SK-N-SH (cell line): ENCODE measurements around the gene HBEGF.

Source experiments
- NFIC ChIP-seq: IDR thresholded peaks from 2 replicates; pipeline ENCODE4 v1.4.0; 2012; ENCODE audit warnings: borderline replicate concordance
- TF ChIP-seq, protein P1 (sequence below): IDR thresholded peaks from 2 replicates; pipeline ENCODE4 v1.4.0; 2012; ENCODE audit warnings: low read depth, borderline replicate concordance
- TF ChIP-seq, protein P2 (sequence below): fragments of 200-600 bp; sonication (generic); IDR thresholded peaks from 2 replicates; pipeline ENCODE4 v1.6.1; 2017; ENCODE audit warnings: antibody characterized with exemption, mild to moderate bottlenecking, moderate library complexity

DNA sequence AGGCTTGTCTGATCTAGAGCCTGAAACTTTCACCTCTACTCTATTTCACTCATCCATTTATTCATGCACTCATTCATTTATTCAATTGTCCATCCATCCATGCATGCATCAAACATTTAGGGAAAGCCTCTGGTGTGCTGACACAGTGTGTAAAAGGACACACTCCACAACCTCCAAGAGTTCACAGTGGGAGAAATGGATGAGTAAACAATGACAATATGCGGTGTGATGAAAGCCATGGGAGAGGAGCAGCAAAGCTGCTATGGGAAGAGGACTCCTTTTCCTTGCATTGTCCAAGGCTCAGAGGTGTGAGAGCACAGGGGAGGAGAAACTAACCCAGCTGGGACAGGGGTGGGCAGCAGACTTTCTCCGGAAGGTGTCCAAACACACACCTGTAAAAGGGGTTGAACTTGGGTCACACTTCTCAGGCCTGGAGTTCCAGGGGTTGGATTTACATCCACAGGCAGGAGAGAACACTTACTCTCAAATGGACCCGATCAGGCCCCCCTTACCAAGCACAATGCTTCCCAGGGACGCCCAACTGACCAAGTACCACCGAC, 22.3 kb downstream of the HBEGF start:
- TF ChIP-seq, protein P1, sequence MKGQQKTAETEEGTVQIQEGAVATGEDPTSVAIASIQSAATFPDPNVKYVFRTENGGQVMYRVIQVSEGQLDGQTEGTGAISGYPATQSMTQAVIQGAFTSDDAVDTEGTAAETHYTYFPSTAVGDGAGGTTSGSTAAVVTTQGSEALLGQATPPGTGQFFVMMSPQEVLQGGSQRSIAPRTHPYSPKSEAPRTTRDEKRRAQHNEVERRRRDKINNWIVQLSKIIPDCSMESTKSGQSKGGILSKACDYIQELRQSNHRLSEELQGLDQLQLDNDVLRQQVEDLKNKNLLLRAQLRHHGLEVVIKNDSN: no peak
- no peak for TF ChIP-seq NFIC
- TF ChIP-seq, protein P2, sequence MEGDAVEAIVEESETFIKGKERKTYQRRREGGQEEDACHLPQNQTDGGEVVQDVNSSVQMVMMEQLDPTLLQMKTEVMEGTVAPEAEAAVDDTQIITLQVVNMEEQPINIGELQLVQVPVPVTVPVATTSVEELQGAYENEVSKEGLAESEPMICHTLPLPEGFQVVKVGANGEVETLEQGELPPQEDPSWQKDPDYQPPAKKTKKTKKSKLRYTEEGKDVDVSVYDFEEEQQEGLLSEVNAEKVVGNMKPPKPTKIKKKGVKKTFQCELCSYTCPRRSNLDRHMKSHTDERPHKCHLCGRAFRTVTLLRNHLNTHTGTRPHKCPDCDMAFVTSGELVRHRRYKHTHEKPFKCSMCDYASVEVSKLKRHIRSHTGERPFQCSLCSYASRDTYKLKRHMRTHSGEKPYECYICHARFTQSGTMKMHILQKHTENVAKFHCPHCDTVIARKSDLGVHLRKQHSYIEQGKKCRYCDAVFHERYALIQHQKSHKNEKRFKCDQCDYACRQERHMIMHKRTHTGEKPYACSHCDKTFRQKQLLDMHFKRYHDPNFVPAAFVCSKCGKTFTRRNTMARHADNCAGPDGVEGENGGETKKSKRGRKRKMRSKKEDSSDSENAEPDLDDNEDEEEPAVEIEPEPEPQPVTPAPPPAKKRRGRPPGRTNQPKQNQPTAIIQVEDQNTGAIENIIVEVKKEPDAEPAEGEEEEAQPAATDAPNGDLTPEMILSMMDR: no peak
